IMR-90 (cell line): ENCODE data around the gene HOXD3. TPM values are rescaled to one million over a fixed set of nuclear protein-coding genes. Genes with fewer than 3 reads are reported as not detected.

Source experiments
- ATAC-seq: fragments of 200-7000 bp; cut with Tn5 transposase; 2 replicates; pipeline ENCODE4 v1.9.1; 2020; ENCODE audit warnings: low read depth, mild to moderate bottlenecking, moderate library complexity
- BruUV-seq: library from RNA; stranded (reverse); fragments of 400-500 nt; replicated peaks from 2 replicates; lab custom pipeline; 2021; lab: Mats Ljungman, UMichigan
- CTCF ChIA-PET: fragments of 300-600 bp; formaldehyde crosslinking; extraction: SDS; loops from one replicate; lab custom pipeline; 2021; ENCODE audit warnings: antibody characterized with exemption; lab: Yijun Ruan, JAX
- POLR2A ChIA-PET: fragments of 300-600 bp; sonication (Branson Sonifier 250); formaldehyde crosslinking; loops from one replicate; lab custom pipeline; 2022; ENCODE audit warnings: antibody characterized with exemption; ENCODE audit not compliant: unreplicated experiment; lab: Charles Lee
- DNase-seq: peaks from one replicate; pipeline ENCODE4 v3.0.0; 2013
- H2AFZ ChIP-seq: replicated peaks from 2 replicates; pipeline ENCODE3; 2013; ENCODE audit warnings: low read length, mild to moderate bottlenecking; ENCODE audit not compliant: poor library complexity
- H2AK5ac ChIP-seq: 2 replicates; pipeline ENCODE4 v1.6.1; 2013; ENCODE audit warnings: low read depth, low read length, inconsistent platforms
- H2AK9ac ChIP-seq: replicated peaks from 2 replicates; pipeline ENCODE3; 2013; ENCODE audit warnings: mild to moderate bottlenecking, low read depth, low read length, moderate library complexity; ENCODE audit not compliant: poor library complexity
- H2BK120ac ChIP-seq: 2 replicates; pipeline ENCODE4 v1.6.1; 2013; ENCODE audit warnings: low read depth, low read length, inconsistent platforms
- H2BK15ac ChIP-seq: 3 replicates; pipeline ENCODE4 v1.6.1; 2013; ENCODE audit warnings: low read depth, low read length, inconsistent platforms
- H2BK20ac ChIP-seq: 2 replicates; pipeline ENCODE4 v1.6.1; 2013; ENCODE audit warnings: low read depth, mild to moderate bottlenecking, inconsistent platforms, low read length, moderate library complexity
- H2BK5ac ChIP-seq: 2 replicates; pipeline ENCODE4 v1.6.1; 2013; ENCODE audit warnings: mild to moderate bottlenecking, low read depth, low read length, inconsistent platforms; ENCODE audit not compliant: poor library complexity, severe bottlenecking
- H3K14ac ChIP-seq: replicated peaks from 2 replicates; pipeline ENCODE4 v1.6.1; 2013; ENCODE audit warnings: low read depth, low read length, inconsistent platforms
- H3K18ac ChIP-seq: 2 replicates; pipeline ENCODE4 v1.6.1; 2013; ENCODE audit warnings: low read depth, low read length, control low read depth
- H3K23ac ChIP-seq: 2 replicates; pipeline ENCODE4 v1.6.1; 2013; ENCODE audit warnings: low read depth, low read length, inconsistent platforms
- H3K27ac ChIP-seq: 2 replicates; pipeline ENCODE4 v1.5.1; 2013; ENCODE audit warnings: mild to moderate bottlenecking, control low read depth, low read length; ENCODE audit not compliant: insufficient read depth
- H3K27me3 ChIP-seq: 2 replicates; pipeline ENCODE4 v1.6.1; 2013; ENCODE audit warnings: low read length; ENCODE audit not compliant: control insufficient read depth, insufficient read depth
- H3K36me3 ChIP-seq: 2 replicates; pipeline ENCODE4 v1.6.1; 2013; ENCODE audit warnings: low read length, mixed read lengths; ENCODE audit not compliant: control insufficient read depth, insufficient read depth
- H3K4ac ChIP-seq: 2 replicates; pipeline ENCODE4 v1.6.1; 2013; ENCODE audit warnings: low read depth, low read length, inconsistent platforms
- H3K4me1 ChIP-seq: 2 replicates; pipeline ENCODE4 v1.6.1; 2013; ENCODE audit warnings: low read length, mixed read lengths; ENCODE audit not compliant: control insufficient read depth, insufficient read depth
- H3K4me2 ChIP-seq: 2 replicates; pipeline ENCODE4 v1.6.1; 2013; ENCODE audit warnings: low read depth, mild to moderate bottlenecking, control low read depth, low read length, moderate library complexity
- H3K4me3 ChIP-seq: 2 replicates; pipeline ENCODE4 v1.5.1; 2013; ENCODE audit warnings: low read depth, mild to moderate bottlenecking, control low read depth, low read length, moderate library complexity; ENCODE audit not compliant: insufficient read depth
- H3K56ac ChIP-seq: 2 replicates; pipeline ENCODE4 v1.6.1; 2013; ENCODE audit warnings: low read length, inconsistent platforms; ENCODE audit not compliant: insufficient read depth; ENCODE audit errors: extremely low read depth
- H3K79me1 ChIP-seq, 2 experiments: 2 replicates each; pipeline ENCODE4 v1.6.1; 2013; ENCODE audit warnings: low read length in 2 of 2, inconsistent platforms in 1 of 2, low read depth in 1 of 2
- H3K9ac ChIP-seq: 2 replicates; pipeline ENCODE4 v1.6.1; 2013; ENCODE audit warnings: low read depth, low read length, control low read depth
- H3K9me1 ChIP-seq: 2 replicates; pipeline ENCODE4 v1.6.1; 2013; ENCODE audit warnings: low read length, inconsistent platforms; ENCODE audit not compliant: insufficient read depth
- H3K9me3 ChIP-seq: 2 replicates; pipeline ENCODE4 v1.6.1; 2013; ENCODE audit warnings: low read length; ENCODE audit not compliant: control insufficient read depth, insufficient read depth
- H4K20me1 ChIP-seq: 2 replicates; pipeline ENCODE4 v1.6.1; 2013; ENCODE audit warnings: low read length, inconsistent platforms; ENCODE audit not compliant: insufficient read depth
- H4K5ac ChIP-seq: 2 replicates; pipeline ENCODE4 v1.6.1; 2013; ENCODE audit warnings: mild to moderate bottlenecking, low read depth, low read length, control low read depth
- H4K8ac ChIP-seq, 2 experiments: 2 replicates each; pipeline ENCODE4 v1.6.1; 2013; ENCODE audit warnings: low read depth in 2 of 2, low read length in 2 of 2, control low read depth in 1 of 2, inconsistent platforms in 1 of 2
- H4K91ac ChIP-seq: 2 replicates; pipeline ENCODE4 v1.6.1; 2013; ENCODE audit warnings: low read depth, low read length, inconsistent platforms; ENCODE audit not compliant: insufficient read depth
- CEBPB ChIP-seq: IDR thresholded peaks from 2 replicates; pipeline ENCODE4 v1.6.1; 2012; ENCODE audit warnings: low read depth, low read length, improper control_type of control experiment
- MAFK ChIP-seq: IDR thresholded peaks from 2 replicates; pipeline ENCODE4 v1.6.1; 2012; ENCODE audit warnings: low read depth, low read length, improper control_type of control experiment
- POLR2A ChIP-seq: IDR thresholded peaks from 2 replicates; pipeline ENCODE4 v1.6.1; 2012; ENCODE audit warnings: mild to moderate bottlenecking, low read depth, low read length
- RCOR1 ChIP-seq: IDR thresholded peaks from 2 replicates; pipeline ENCODE4 v1.6.1; 2012; ENCODE audit warnings: mild to moderate bottlenecking, low read length, improper control_type of control experiment; ENCODE audit not compliant: insufficient replicate concordance
- USF2 ChIP-seq: fragments of 150-350 bp; IDR thresholded peaks from 2 replicates; pipeline ENCODE4 v1.6.1; 2017; ENCODE audit warnings: mild to moderate bottlenecking, antibody characterized with exemption, low read length, low read depth
- WGBS, 2 experiments: methylation state at CpG; one replicate each; pipeline versions ENCODE4 v1.1.5 to v1.1.7; 2013; ENCODE audit warnings: missing lambda C conversion rate in 2 of 2; ENCODE audit not compliant: insufficient read length in 1 of 2; ENCODE audit errors: extremely low coverage in 2 of 2; 5-methylcytosine and 5-hydroxymethylcytosine counted together
- dilution Hi-C: fragments of 300-500 bp; cut with HindIII; formaldehyde crosslinking; loops from one replicate; pipeline ENCODE4 v1.14.3; 2018; ENCODE audit warnings: low sequenced_read_pairs; ENCODE audit not compliant: unreplicated experiment
- in situ Hi-C: fragments of 300-500 bp; cut with MboI; formaldehyde crosslinking; loops from 3 replicates; pipeline ENCODE4 v1.14.3; 2019; ENCODE audit warnings: low sequenced_read_pairs, inconsistent platforms, mixed read lengths
- intact Hi-C: fragments of 100-400 bp; cut with micrococcal nuclease; formaldehyde crosslinking; loops from 2 replicates; pipeline ENCODE4 v1.10.0; 2022
- polyA plus RNA-seq, 3 experiments: library from polyadenylated mRNA; depleted of rRNA; stranded (reverse); fragments of >200 nt; gene quantifications; 2 replicates each; pipeline ENCODE4 v1.2.3, GENCODE V29; 2012; ENCODE audit warnings: low replicate concordance in 1 of 3
- total RNA-seq: library from RNA; depleted of rRNA; stranded (reverse); fragments of >200 nt; gene quantifications from 2 replicates; pipeline ENCODE4 v1.2.3, GENCODE V29; 2012

The HOXD3 gene
- total and polyA plus RNA-seq, 2 of the 4 experiments (the other 2 are of a cell fraction): not detected

- Histone ChIP-seq H3K36me3 (no peaks in the 10 kb centered on the region), H3K9me3 (0 out of 2 replicates have a peak, but pooled peaks cover 2% of the 10 kb centered on the region), H4K8ac (no peak overlapping the region), H2BK120ac (no peak overlapping the region), H2AFZ (no peak overlapping the region), H2BK20ac (no peak overlapping the region), H3K9me1 (no peaks in the 10 kb centered on the region), H3K27ac (no peak overlapping the region), H2BK15ac (no peak overlapping the region), H3K9ac (no peak overlapping the region), H3K4me2 (no peak overlapping the region), H4K5ac (no peak overlapping the region), H3K4me1 (no peaks in the 10 kb centered on the region), H3K27me3 (peaks cover 66% of the 10 kb centered on the region), H3K18ac (no peak overlapping the region), H3K4ac (no peak overlapping the region), H4K91ac (no peak overlapping the region), H4K20me1 (no peaks in the 10 kb centered on the region), H3K4me3 (no peak overlapping the region), H2AK9ac (no peak overlapping the region), H3K23ac (no peak overlapping the region), H3K14ac (no peak overlapping the region), H3K79me1 (no peaks in the 10 kb centered on the region), H2AK5ac (no peak overlapping the region), H2BK5ac (no peak overlapping the region), H3K56ac (no peak overlapping the region)
- dilution Hi-C loops (no loop called here), intact Hi-C loops (no loop called here), in situ Hi-C loops (no loop called here)
- no peak for ATAC-seq
- WGBS, 2 experiments: no CpG with 5 or more reads among the region's 7 CpGs
- TF ChIP-seq POLR2A: no peak
- no peak for TF ChIP-seq MAFK
- TF ChIP-seq RCOR1: no peak
- no peak for TF ChIP-seq USF2
- no peak for TF ChIP-seq CEBPB
- ChIA-PET CTCF (no interaction called here), POLR2A (no interaction called here)
- DNase-seq: no peak
- BruUV-seq: no TSS peak
These were observed 21.7 kb downstream of the HOXD3 start for GRCh38 chr2:176178757-176179295.
